ENCODE data around the gene GNG8. TPM values are rescaled to one million over a fixed set of nuclear protein-coding genes. Genes with fewer than 3 reads are reported as not detected.

GNG8 gene
- total RNA-seq, 6 experiments from 2014 or later = not detected

GRCh38 chr19:46660008-46660517 is 24.1 kb upstream of the GNG8 start:
- peaks cover 2% of the 10 kb centered on the region for H3K27me3 Mint-ChIP-seq (ENCODE audit: insufficient read depth)
- no peak for DNase-seq
- H3K36me3 Mint-ChIP-seq (ENCODE audit: low read depth) = peaks cover 9% of the 10 kb centered on the region
- 0 out of 2 replicates have a peak, but pooled peaks have one; percentile 15 for TF ChIP-seq CTCF (IDR thresholded peaks at IDR 0.05)
- H3K4me1 Mint-ChIP-seq (ENCODE audit: low read depth) = peaks cover 32% of the 10 kb centered on the region
- H3K27ac Mint-ChIP-seq = peak overlapping the region; percentile 77
- H3K9me3 Mint-ChIP-seq = no peaks in the 10 kb centered on the region
- peak overlapping the region; percentile 93 for H3K4me3 Mint-ChIP-seq

- no peak for TF ChIP-seq CTCF (IDR thresholded peaks at IDR 0.05)
- H3K27ac Mint-ChIP-seq = peak overlapping the region; percentile 77
- H3K9me3 Mint-ChIP-seq = no peaks in the 10 kb centered on the region
- peaks cover 12% of the 10 kb centered on the region for H3K36me3 Mint-ChIP-seq (ENCODE audit: low read depth)
- DNase-seq = no peak
- H3K4me1 Mint-ChIP-seq (ENCODE audit: low read depth) = peaks cover 36% of the 10 kb centered on the region
- peak overlapping the region; percentile 93 for H3K4me3 Mint-ChIP-seq
- H3K27me3 Mint-ChIP-seq (ENCODE audit: insufficient read depth) = peaks cover 2% of the 10 kb centered on the region; the same call in 1 of the 2 replicates
Observed at GRCh38 chr19:46659151-46660007, 23.4 kb upstream of the GNG8 start.

- H3K36me3 Mint-ChIP-seq (ENCODE audit: low read depth) = peaks cover 12% of the 10 kb centered on the region
- TF ChIP-seq CTCF (IDR thresholded peaks at IDR 0.05) = no peak
- H3K4me1 Mint-ChIP-seq (ENCODE audit: low read depth) = peaks cover 28% of the 10 kb centered on the region
- no peak for DNase-seq
- no peaks in the 10 kb centered on the region for H3K9me3 Mint-ChIP-seq
- peaks cover 3% of the 10 kb centered on the region for H3K27me3 Mint-ChIP-seq (ENCODE audit: insufficient read depth)
- no peak overlapping the region for H3K27ac Mint-ChIP-seq
- no peak overlapping the region for H3K4me3 Mint-ChIP-seq
Observed at GRCh38 chr19:46656541-46656940, 20.5 kb upstream of the GNG8 start.

DNA sequence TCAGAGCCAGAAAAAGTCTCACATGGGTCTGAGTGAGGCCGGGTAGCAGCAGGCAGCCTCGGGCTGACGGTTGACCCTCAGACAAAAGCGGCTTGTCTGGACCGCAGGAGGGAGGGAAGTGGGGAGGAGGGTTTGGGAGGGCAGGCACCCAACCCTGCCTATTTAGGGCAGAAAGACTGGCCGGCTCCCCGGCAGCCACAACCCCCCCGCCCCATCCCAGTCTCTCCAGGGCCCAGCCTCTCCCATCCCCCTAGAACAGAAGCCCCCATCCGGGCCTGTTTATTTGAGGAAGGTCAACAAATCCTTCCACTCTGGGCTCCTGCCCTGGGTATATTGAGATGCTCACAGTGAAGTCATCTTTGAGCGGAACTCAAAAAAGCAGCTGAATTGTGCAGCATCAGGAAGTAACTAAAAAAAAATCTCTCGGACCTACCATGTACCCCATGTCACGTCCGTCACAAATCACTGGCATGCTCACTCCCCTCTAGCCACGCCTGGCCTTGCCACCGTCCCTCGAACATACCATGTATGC is 18.7 kb upstream of the GNG8 start:
- Mint-ChIP-seq H3K27ac (no peak overlapping the region), H3K27me3 (ENCODE audit: insufficient read depth) (peaks cover 2% of the 10 kb centered on the region), H3K36me3 (ENCODE audit: low read depth) (peaks cover 18% of the 10 kb centered on the region), H3K4me1 (ENCODE audit: low read depth) (peaks cover 22% of the 10 kb centered on the region), H3K9me3 (no peaks in the 10 kb centered on the region), H3K4me3 (no peak overlapping the region)
- TF ChIP-seq CTCF (IDR thresholded peaks at IDR 0.05) = no peak
- DNase-seq = no peak

DNA sequence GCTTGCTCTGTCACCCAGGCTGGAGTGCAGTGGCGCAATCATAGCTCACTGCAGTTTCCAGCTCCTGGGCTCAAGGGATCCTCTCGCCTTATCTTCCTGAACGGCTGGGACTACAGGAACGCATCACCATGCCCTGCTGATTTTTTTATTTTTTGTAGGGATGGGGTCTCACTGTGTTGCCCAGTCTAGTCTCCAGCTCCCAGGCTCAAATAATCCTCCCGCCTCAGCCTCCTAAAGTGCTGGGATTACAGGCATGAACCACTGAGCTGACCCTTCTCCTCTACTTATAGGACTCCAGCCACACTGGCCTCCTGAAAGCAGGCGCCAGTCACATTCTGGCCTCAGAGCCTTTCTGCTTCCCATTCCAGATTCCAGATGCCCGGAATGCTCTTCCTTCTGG is 14.4 kb upstream of the GNG8 start:
- no peak for TF ChIP-seq CTCF (IDR thresholded peaks at IDR 0.05)
- Mint-ChIP-seq H3K27me3 (ENCODE audit: insufficient read depth) (peaks cover 2% of the 10 kb centered on the region; the same call in 1 of the 2 replicates), H3K27ac (no peak overlapping the region), H3K36me3 (ENCODE audit: low read depth) (peaks cover 37% of the 10 kb centered on the region), H3K9me3 (peaks cover 10% of the 10 kb centered on the region), H3K4me3 (no peak overlapping the region), H3K4me1 (ENCODE audit: low read depth) (0 out of 2 replicates have a peak, but pooled peaks cover 10% of the 10 kb centered on the region)
- no peak for DNase-seq
